MCF 10A (cell line): ENCODE results near the gene FBXO22. TPM values are rescaled to one million over a fixed set of nuclear protein-coding genes. Genes with fewer than 3 reads are reported as not detected.
"Not testable (repeated sequence)": the region's sequence is repeated elsewhere in the genome, so short reads cannot be mapped to it uniquely, and the experiment has no call there.

ENCODE experiments used
- BruUV-seq: library from RNA; stranded (reverse); fragments of 400-500 nt; replicated peaks from 2 replicates; lab custom pipeline; 2021; lab: Mats Ljungman, UMichigan
- CTCF ChIA-PET: fragments of 300-600 bp; sonication (Branson Sonifier 250); formaldehyde crosslinking; extraction: SDS; loops from one replicate; lab custom pipeline; 2021; ENCODE audit warnings: antibody characterized with exemption, inconsistent platforms; lab: Yijun Ruan, JAX
- POLR2A ChIA-PET: fragments of 300-600, 350-650 bp; sonication (Branson Sonifier 250); formaldehyde crosslinking; extraction: SDS; loops from one replicate; lab custom pipeline; 2020; ENCODE audit warnings: antibody characterized with exemption, inconsistent platforms; lab: Yijun Ruan, JAX
- DNase-seq: peaks from one replicate; pipeline ENCODE4 v3.0.0-alpha.2; 2018; ENCODE audit not compliant: unreplicated experiment
- H3K27ac Mint-ChIP-seq: one replicate; pipeline ENCODE4 v1.8.0; 2022; ENCODE audit warnings: mild to moderate bottlenecking, low read depth, mixed read lengths; ENCODE audit not compliant: unreplicated experiment
- H3K27me3 Mint-ChIP-seq: one replicate; pipeline ENCODE4 v1.8.0; 2022; ENCODE audit warnings: mixed read lengths; ENCODE audit not compliant: insufficient read depth, unreplicated experiment
- H3K36me3 Mint-ChIP-seq: one replicate; pipeline ENCODE4 v1.8.0; 2022; ENCODE audit warnings: mild to moderate bottlenecking, moderate library complexity, mixed read lengths; ENCODE audit not compliant: insufficient read depth, unreplicated experiment
- H3K4me1 Mint-ChIP-seq: one replicate; pipeline ENCODE4 v1.8.0; 2022; ENCODE audit warnings: mixed read lengths; ENCODE audit not compliant: insufficient read depth, unreplicated experiment
- H3K4me3 Mint-ChIP-seq: one replicate; pipeline ENCODE4 v1.8.0; 2022; ENCODE audit warnings: mild to moderate bottlenecking, moderate library complexity, mixed read lengths; ENCODE audit not compliant: unreplicated experiment
- H3K9me3 Mint-ChIP-seq: one replicate; pipeline ENCODE4 v1.8.0; 2022; ENCODE audit warnings: mixed read lengths; ENCODE audit not compliant: unreplicated experiment
- CTCF ChIP-seq: fragments of 200-600 bp; IDR thresholded peaks from one replicate; pipeline ENCODE4 v1.8.0; 2022; ENCODE audit warnings: antibody characterized with exemption, mild to moderate bottlenecking; ENCODE audit not compliant: unreplicated experiment
- intact Hi-C: fragments of 100-400 bp; cut with micrococcal nuclease; formaldehyde crosslinking; loops from 2 replicates; pipeline ENCODE4 v1.14.1; 2022
- total RNA-seq: library from RNA; stranded (reverse); gene quantifications from 2 replicates; pipeline ENCODE4 v1.2.3, GENCODE V29; 2022

Gene FBXO22
- total RNA-seq, 1 experiment from 2014 or later = 70.7 TPM

GRCh38 chr15:75982468-75982867 lies 78.8 kb downstream of the FBXO22 start:
- CTCF ChIA-PET = interaction anchor here (0.7 to 0.9 kb wide), 2 partner anchors 52 to 74 kb away, joined by 3 to 4 read pairs; no protein-coding TSS in a partner anchor
- intact Hi-C loops = no loop called here
- DNase-seq = no peak
- no peaks in the 10 kb centered on the region for H3K27me3 Mint-ChIP-seq
- POLR2A ChIA-PET = no interaction called here
- H3K27ac Mint-ChIP-seq = no peak overlapping the region
- no TSS peak for BruUV-seq
- no peak for TF ChIP-seq CTCF
- H3K9me3 Mint-ChIP-seq = no peaks in the 10 kb centered on the region
- no peak overlapping the region for H3K4me3 Mint-ChIP-seq
- no peaks in the 10 kb centered on the region for H3K36me3 Mint-ChIP-seq
- no peaks in the 10 kb centered on the region for H3K4me1 Mint-ChIP-seq

- DNase-seq, H3K27ac Mint-ChIP-seq, BruUV-seq, H3K36me3 Mint-ChIP-seq, H3K4me1 Mint-ChIP-seq, intact Hi-C loops, H3K9me3 Mint-ChIP-seq, H3K4me3 Mint-ChIP-seq, POLR2A ChIA-PET, H3K27me3 Mint-ChIP-seq: not testable (repeated sequence)
- CTCF ChIA-PET = interaction anchor here (0.6 kb wide), 1 partner anchor 11 kb away, joined by 3 read pairs; no protein-coding TSS in a partner anchor
These were observed 81.0 kb downstream of the FBXO22 start for GRCh38 chr15:75984706-75985105.

- H3K27ac Mint-ChIP-seq = no peak overlapping the region
- BruUV-seq = no TSS peak
- H3K4me1 Mint-ChIP-seq = no peaks in the 10 kb centered on the region
- ChIA-PET POLR2A (interaction anchor here (0.7 kb wide), 1 partner anchor 20 kb away, joined by 3 read pairs; no protein-coding TSS in a partner anchor), CTCF (no interaction called here)
- no peaks in the 10 kb centered on the region for H3K36me3 Mint-ChIP-seq
- intact Hi-C loops = no loop called here
- no peaks in the 10 kb centered on the region for H3K27me3 Mint-ChIP-seq
- DNase-seq = no peak
- H3K9me3 Mint-ChIP-seq = no peaks in the 10 kb centered on the region
- H3K4me3 Mint-ChIP-seq = no peak overlapping the region
- no peak for TF ChIP-seq CTCF
These were observed 82.3 kb downstream of the FBXO22 start for GRCh38 chr15:75985971-75986370.

GRCh38 chr15:75989045-75989444 lies 85.4 kb downstream of the FBXO22 start:
- no peaks in the 10 kb centered on the region for H3K4me1 Mint-ChIP-seq
- intact Hi-C loops = no loop called here
- DNase-seq = no peak
- H3K9me3 Mint-ChIP-seq = no peaks in the 10 kb centered on the region
- no peak overlapping the region for H3K27ac Mint-ChIP-seq
- CTCF ChIA-PET = interaction anchor here (0.7 kb wide), 1 partner anchor 877 kb away, joined by 5 read pairs; no protein-coding TSS in a partner anchor
- no peak for TF ChIP-seq CTCF
- H3K4me3 Mint-ChIP-seq = no peak overlapping the region
- no peaks in the 10 kb centered on the region for H3K36me3 Mint-ChIP-seq
- no peaks in the 10 kb centered on the region for H3K27me3 Mint-ChIP-seq
- POLR2A ChIA-PET = interaction anchor here (0.6 to 1.2 kb wide), 3 partner anchors 15 to 36 kb away, joined by 4 to 6 read pairs (median 4); no protein-coding TSS in a partner anchor
- no TSS peak for BruUV-seq
